ENCODE results near the gene PRSS37.
"Not testable (repeated sequence)": the region's sequence is repeated elsewhere in the genome, so short reads cannot be mapped to it uniquely, and the experiment has no call there.

The PRSS37 gene, protein sequence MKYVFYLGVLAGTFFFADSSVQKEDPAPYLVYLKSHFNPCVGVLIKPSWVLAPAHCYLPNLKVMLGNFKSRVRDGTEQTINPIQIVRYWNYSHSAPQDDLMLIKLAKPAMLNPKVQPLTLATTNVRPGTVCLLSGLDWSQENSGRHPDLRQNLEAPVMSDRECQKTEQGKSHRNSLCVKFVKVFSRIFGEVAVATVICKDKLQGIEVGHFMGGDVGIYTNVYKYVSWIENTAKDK

DNA sequence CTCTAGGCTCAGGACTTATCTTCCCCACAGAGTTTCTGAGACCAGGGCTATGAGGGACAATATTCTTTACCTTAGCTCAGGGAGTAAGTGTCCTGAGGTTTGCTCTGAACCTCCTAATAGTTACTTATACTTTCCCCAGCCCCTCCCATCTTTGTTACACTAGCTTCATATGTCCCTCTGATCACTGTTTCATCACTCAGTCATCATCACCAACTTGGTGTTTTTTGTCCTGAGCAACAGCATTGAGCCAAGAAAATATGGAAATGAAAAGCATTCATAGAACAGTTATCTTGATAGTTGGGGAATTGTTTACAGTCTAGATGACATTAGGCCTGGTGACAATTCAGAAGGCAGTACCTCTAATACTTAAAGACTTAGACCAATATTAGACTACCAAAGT lies at the start of gene PRSS37:
Gene PRSS37 (minus strand): TSS at position 101 of the 400 bp plus-strand sequence. CDS start 436 bp downstream, outside the sequence.
- DNase-seq, result no peak
- intact Hi-C loops (cut with DNase I), result no loop called here

DNA sequence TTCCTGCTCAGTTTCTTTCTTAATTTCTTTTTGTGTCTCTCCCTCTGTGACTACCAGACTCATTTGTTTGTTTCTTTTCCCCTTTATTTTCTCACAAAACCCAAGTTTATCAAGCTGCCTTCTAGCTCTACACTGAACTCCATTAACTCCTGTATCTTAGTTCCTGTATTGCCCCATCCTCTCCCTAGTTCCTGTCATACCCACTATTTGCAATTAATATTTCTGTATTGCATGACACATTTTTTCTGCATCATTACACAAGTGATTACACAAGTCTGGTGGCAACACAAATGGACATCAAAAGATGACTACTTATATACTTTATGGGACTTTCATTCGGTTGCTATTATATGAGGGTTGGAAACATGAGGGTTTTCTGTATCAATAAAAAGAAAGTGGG lies 48.0 kb upstream of the PRSS37 start:
- no peak for DNase-seq
- intact Hi-C loops (cut with DNase I), result no loop called here

GRCh38 chr7:141884539-141885225 lies 43.4 kb upstream of the PRSS37 start:
- intact Hi-C loops (cut with DNase I), result no loop called here
- no peak for DNase-seq

- intact Hi-C loops (cut with DNase I), result no loop called here
These were observed 39.7 kb upstream of the PRSS37 start for GRCh38 chr7:141880960-141881359.

GRCh38 chr7:141877365-141877764 lies 36.1 kb upstream of the PRSS37 start:
- no peak for DNase-seq
- intact Hi-C loops (cut with DNase I), result no loop called here

More at GRCh38 chr7:141880960-141881359, 39.7 kb upstream of the PRSS37 start:
- no peak for DNase-seq

DNA sequence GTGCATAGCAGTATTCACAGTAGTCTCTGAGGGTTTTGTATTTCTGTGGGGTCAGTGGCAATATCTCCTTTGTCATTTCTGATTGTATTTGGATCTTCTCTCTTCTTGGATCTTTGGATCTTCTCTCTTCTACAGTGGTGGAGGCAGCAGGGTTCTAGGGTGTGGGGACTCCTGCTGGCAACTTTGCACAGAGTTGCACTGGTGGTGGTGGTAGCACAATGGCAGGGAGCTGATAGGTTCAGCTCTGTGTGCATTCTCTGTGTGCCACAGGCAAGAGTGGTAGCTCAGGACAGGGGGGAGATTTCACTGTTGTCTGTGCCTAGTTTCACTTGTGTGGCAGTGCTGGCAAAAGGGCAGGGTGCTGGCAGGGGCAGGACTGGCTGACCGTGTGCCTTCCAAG lies 35.1 kb upstream of the PRSS37 start:
- no peak for DNase-seq
- intact Hi-C loops (cut with DNase I), result no loop called here

GRCh38 chr7:141875453-141875852 lies 34.2 kb upstream of the PRSS37 start:
- DNase-seq, result no peak
- intact Hi-C loops (cut with DNase I), result no loop called here

DNA sequence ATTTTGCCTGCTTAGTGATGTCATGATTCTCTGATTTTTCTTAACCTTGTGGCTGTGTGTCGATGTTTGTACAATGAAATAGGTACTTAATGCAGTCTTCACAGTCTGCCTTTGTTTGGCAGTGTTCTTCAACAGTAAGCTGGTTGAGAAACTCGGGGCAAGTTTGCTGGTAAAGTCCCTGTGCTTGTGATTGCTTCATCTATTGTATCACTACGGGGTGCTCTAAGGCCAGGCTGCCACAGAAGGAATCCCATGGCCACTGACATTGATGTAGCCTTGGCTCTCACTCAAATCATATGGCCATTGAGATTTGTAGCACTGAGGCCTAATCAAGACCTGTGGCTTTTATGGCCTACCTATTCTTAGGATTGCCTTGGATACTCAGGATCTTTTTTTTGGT lies 33.5 kb upstream of the PRSS37 start:
- DNase-seq, result no peak
- intact Hi-C loops (cut with DNase I), result no loop called here

- intact Hi-C loops (cut with DNase I), result no loop called here
- no peak for DNase-seq
These were observed 31.6 kb upstream of the PRSS37 start for GRCh38 chr7:141872931-141873330.

- intact Hi-C loops (cut with DNase I), result no loop called here
- DNase-seq, result no peak
These were observed 25.7 kb upstream of the PRSS37 start for GRCh38 chr7:141866974-141867373.

DNA sequence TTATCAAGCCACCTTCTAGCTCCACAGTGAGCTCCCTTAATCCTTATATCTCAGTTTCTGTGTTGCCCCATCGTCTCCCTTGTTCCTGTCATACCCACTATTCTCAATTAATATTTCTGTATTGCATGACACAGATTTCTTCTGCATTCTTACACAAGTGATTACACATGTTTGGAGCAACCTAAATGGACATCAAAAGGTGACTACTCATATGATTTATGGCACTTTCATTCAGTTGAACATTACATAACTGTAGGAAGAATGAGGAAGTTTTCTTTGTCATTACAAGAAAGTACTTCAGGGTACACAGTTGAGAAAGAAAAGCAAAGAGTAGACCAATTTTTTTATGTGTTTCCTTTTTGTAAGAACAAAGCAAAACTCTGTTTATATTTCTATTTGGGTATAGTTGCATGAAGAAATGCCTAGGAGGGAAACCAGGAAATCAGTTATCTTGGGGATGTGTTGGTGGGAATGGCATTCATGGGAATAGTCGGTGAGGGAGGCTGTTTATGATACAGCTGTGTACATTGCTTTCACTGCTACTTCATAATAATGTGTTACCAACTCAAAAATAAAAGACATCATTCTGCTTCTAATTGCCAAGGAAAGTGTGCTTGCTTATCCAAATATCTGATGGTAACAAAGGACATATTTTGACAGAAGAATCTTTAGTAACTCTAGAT lies 23.6 kb upstream of the PRSS37 start:
- DNase-seq, result no peak
- intact Hi-C loops (cut with DNase I), result no loop called here

- no peak for DNase-seq
- intact Hi-C loops (cut with DNase I), result no loop called here
These were observed 18.9 kb upstream of the PRSS37 start for GRCh38 chr7:141860207-141860606.

- intact Hi-C loops (cut with DNase I), result no loop called here
- no peak for DNase-seq
These were observed 6.7 kb upstream of the PRSS37 start for GRCh38 chr7:141847996-141848395.

- DNase-seq, result no peak
These were observed 3.0 kb upstream of the PRSS37 start for GRCh38 chr7:141844256-141844655.

DNA sequence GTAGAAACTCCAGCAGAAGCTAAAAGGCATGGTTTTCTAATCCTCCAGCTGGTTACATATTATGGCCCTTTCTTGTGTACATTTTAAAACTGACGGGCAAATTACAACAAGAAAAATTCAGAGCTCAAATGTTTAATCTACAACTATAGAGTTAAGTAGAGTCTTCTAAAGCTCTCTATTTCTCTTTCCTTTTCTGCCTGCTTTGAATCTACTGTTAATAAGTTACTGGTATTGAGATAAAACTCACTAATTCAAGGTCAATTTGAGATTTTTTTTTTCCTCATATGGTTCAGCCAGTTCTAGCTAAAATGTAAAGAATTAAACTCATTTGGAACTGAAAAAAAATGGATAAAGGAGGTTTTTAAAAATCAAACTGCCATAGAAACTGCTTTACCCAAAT lies 1.6 kb upstream of the PRSS37 start:
- intact Hi-C loops (cut with DNase I), result no loop called here
- DNase-seq, result no peak

More at GRCh38 chr7:141844256-141844655, 3.0 kb upstream of the PRSS37 start:
- intact Hi-C loops (cut with DNase I), result no loop called here

GRCh38 chr7:141840708-141841107 lies 577 bp downstream of the PRSS37 start:
- intact Hi-C loops (cut with DNase I), result no loop called here
- DNase-seq, result no peak

DNA sequence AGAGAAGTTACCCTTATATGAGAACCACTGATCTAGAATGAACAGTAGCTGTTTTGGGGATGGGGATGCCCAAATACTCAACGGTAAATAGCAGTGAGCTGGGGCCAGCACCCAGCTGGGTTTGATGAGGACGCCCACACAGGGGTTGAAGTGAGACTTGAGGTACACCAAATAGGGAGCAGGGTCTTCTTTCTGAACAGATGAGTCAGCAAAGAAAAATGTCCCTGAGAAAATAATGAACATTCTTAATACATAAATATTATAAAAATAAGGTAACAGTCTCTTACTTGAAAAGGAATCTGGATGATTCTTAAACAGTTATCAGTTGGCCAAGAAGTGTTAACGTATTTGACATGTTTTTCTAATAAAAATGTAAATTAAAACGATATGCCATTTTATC lies 2.0 kb downstream of the PRSS37 start:
- DNase-seq, result no peak
- intact Hi-C loops (cut with DNase I), result no loop called here

DNA sequence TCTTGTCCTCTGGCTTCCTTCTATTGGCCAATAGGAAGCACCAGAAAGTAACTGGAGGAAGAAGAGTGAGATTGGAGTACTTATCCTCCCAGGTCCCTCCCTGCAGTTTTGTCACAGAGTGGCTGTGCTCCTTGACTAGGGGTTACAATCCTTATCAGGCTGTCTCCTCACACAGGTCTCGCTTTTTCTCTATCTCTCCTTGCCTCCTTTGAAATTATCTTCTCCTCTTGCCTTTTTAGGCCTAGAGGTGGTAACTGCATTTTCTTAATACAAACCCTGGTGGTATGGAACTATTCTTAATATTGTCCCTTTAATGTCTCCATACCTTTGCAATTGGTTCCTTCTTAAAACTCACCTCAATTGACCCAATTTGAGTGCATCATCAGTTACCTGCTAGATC lies 2.7 kb downstream of the PRSS37 start:
- intact Hi-C loops (cut with DNase I), result no loop called here

DNA sequence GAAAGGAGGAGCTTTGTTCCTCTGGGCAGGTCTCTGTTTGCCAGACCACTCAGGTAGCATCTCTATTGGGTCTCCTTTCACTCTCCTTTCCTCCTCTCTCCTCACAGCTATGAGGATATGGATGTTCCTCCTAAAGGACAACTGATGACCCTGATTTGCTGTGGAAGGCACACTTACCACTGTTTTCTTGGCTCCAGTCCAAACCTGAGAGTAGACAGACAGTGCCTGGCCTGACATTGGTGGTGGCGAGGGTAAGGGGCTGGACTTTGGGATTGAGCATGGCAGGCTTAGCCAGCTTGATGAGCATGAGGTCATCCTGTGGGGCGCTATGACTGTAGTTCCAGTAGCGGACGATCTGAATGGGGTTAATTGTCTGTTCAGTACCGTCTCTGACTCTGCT lies 3.6 kb downstream of the PRSS37 start:
- DNase-seq, result no peak
- intact Hi-C loops (cut with DNase I), result no loop called here

More for the DNA sequence above, 2.7 kb downstream of the PRSS37 start:
- DNase-seq, result no peak

- DNase-seq; intact Hi-C loops (cut with DNase I): not testable (repeated sequence)
These were observed 18.9 kb downstream of the PRSS37 start for GRCh38 chr7:141822432-141822831.
